Measurements from ENCODE around the gene TRIOBP.

- no peak for TF ChIP-seq POLR2AphosphoS5 (IDR thresholded peaks at IDR 0.05)
- TF ChIP-seq CTCF (IDR thresholded peaks at IDR 0.05) = no peak
- no peak for TF ChIP-seq POLR2A (IDR thresholded peaks at IDR 0.05)
- no peak for TF ChIP-seq EP300 (IDR thresholded peaks at IDR 0.05)
These were observed 50.9 kb downstream of the TRIOBP start for GRCh38 chr22:37747715-37748100.

Data from suprapubic skin (tissue), 4 donors.